HG03159 (cell line): ENCODE measurements around the gene PRR20G.
"Not testable (repeated sequence)": the region's sequence is repeated elsewhere in the genome, so short reads cannot be mapped to it uniquely, and the experiment has no call there.

ENCODE experiments used
- ATAC-seq: cut with Tn5 transposase; IDR thresholded peaks from one replicate; pipeline ENCODE4 v1.9.1; 2021; ENCODE audit warnings: mild to moderate bottlenecking, moderate library complexity; ENCODE audit not compliant: unreplicated experiment

The PRR20G gene

DNA sequence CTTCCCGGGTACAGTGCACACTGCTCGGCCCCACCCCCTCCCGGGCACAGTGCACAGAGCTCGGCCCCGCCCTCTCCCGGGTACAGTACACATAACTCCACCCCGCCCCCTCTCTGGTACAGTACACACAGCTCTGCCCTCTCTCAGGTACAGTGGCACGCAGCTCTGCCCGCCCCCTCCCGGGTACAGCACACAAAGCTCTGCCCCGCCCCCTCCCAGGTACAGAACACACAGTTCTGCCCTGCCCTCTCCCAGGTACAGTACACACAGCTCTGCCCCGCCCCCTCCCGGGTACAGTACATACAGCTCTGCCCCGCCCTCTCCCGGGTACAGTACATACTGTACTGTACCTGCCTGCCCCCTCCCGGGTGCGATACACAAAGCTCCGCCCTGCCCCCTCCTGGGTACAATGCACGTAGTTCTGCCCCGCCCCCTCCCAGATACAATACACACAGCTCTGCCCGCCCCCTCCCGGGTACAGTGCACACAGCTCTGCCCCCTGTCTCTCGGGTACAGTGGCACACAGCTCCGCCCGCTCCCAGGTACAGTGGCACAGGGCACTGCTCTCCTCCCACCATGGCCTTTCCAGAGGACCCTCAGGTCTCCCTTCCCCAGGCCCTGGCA, 16.4 kb upstream of the PRR20G start:
- ATAC-seq = no peak

GRCh38 chr3:127299276-127299675, 11.4 kb upstream of the PRR20G start:
- no peak for ATAC-seq

DNA sequence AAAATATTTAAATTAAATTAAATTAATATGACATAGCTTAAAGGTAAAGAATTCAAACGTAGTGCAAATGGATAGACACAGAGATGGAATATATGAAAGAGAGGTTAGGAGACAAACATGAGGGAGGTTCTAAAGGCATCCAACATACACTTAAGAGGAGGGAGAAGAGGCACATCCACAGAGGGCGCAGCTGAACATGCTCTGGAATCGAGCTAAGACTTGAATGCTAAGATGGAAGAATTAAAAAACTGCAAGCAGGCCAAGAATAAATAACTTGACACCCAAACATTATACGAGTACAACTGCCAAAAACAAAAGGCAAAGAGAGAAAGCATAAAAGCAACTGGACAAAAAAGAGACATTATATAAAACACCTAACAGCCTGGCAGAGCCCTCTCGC, 9.1 kb upstream of the PRR20G start:
- ATAC-seq = no peak

DNA sequence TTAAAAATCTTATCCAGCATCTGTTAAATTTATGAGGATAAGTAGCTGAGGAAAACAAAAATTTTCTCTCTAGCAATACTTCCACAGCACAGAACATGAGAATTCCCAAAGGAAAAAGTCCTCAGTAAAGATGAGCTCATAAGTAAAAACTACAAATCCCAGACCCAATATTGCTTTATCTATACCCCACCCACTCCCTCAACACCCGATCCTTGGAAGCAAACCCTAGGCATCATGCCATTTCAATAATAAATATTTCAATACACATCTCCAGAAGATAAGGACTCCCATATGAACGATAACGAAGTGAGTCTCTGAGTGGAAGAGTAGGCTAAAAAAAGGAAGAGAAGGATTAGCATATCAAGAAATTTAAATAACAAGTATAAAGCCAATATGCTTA, 8.3 kb upstream of the PRR20G start:
- no peak for ATAC-seq

GRCh38 chr3:127293650-127294049, 5.8 kb upstream of the PRR20G start:
- not testable (repeated sequence) for ATAC-seq

GRCh38 chr3:127291611-127292010, 3.8 kb upstream of the PRR20G start:
- no peak for ATAC-seq

GRCh38 chr3:127291114-127291513, 3.3 kb upstream of the PRR20G start:
- ATAC-seq = no peak

DNA sequence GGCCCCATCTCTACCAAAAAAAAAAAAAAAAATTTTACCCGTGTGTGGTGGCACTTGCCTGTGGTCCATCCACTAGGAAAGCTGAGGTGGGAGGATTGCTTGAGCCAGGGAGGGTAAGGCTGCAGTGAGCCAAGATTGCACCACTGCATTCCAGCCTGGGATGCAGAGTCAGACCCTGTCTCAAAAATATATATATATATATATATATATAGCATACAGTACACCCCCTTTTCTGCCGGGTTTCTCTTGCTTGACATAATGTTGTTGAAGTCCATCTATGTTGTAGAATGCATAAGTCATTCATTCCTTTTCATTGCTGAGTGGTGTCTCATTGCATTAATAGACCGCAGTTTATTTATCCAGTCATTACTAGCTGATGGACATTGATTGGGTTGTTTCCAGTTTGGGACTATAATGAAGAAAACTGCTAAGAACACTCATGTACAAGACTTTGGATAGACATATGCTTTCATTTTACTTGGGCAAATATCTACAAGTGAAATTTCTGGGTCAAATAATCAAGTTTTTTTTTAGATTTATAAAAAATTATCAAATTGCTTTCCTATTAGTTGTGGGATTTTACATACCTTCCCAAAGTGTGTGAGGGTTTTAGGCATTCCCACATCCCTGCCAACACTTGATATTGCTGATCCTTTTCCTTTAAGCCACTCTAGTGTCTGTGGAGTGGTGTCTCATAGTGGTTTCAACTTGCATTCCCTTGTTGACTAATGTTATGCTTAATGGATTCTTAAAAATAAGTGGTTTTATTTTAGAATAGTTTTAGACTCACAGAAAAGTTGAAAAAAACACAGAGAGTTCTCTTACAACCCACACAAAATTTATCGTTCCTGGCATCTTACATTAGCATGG, 2.1 kb upstream of the PRR20G start:
- no peak for ATAC-seq

DNA sequence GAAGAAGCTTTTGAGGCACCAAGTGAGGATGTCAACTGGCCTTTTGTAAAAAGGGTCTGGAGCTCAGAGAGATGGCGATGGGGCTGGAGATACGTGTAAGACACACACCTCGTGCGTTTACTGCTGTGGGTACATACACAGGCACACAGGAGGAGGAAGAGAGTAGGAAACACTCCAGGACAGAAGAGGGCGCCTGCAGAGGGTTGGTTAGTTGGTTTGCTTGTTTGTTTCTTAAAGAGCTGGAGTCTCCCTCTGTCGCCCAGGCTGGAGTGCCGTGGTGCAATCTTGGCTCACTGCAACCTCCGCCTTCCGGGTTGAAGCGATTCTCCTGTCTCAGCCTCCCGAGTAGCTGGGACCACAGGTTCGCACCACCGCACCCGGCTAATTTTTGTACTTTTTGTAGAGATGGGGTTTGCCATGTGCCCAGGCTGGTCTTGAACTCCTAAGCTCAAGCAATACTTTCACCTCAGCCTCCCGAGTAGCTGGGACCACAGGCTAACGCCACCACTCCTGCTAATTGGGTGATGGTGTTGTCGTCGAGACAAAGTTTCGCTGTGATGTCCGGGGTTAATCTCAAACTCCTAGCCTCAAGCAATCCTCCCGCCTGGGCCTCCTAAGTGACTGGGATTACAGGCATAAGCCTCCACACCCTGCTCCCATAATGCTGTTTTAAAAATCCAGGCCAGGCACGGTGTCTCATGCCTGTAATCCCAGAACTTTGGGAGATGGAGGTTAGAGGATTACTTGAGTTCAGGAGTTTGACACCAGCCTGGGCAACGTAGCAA, 1.3 kb upstream of the PRR20G start:
- no peak for ATAC-seq

- no peak for ATAC-seq
These were observed 497 bp upstream of the PRR20G start for GRCh38 chr3:127288343-127288742.

DNA sequence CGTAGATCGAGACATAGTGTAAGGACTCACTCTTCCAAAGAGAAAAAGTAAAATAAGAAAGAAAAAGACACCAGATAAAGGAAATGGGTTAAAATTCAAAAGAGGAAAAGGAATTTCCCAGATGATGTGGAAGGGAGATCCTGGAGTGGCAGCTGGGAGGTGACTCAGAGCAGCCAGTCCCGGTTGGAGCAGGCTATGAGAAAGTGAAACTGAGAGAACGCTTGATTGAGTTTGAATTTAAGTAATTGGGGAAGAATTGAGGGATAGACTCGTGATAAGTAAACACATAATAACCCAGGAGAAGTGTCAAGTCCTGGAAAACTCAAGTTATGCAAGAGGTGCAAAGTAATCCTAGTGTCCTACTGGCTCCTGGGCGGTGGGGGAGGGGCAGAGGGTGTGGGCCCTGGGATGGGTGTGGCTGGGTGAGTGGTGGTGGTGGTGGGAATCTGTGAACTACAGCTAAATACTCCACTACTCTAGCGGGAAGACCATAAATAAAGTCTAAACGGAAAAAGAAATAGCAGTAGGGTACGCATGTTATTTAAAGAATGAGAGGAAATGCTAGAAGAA, 1.2 kb downstream of the PRR20G start:
- no peak for ATAC-seq

DNA sequence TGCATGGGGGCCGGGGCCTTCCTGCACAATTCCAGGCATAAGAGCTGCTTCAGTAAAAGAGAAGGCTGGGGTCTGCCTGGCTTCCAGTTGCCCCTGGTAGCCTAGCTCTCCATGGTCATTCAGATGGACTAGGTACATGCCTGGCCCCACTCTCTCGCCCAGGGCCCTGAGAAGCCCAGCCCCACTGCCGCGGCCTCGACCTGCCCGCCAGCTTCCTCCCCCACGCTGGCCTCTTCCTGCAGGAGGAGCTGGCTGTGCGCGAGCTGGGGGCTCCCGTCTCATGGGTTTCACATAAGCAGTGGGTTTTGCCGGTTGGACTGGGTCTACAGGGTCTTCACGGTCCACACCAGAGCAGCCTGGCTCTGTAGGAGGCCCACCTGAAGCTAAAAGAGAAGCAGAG, 3.6 kb downstream of the PRR20G start:
- ATAC-seq = no peak

GRCh38 chr3:127277561-127277960, 10.3 kb downstream of the PRR20G start:
- no peak for ATAC-seq

- no peak for ATAC-seq
These were observed 10.9 kb downstream of the PRR20G start for GRCh38 chr3:127276995-127277394.

- ATAC-seq = no peak
These were observed 11.4 kb downstream of the PRR20G start for GRCh38 chr3:127276396-127276795.

DNA sequence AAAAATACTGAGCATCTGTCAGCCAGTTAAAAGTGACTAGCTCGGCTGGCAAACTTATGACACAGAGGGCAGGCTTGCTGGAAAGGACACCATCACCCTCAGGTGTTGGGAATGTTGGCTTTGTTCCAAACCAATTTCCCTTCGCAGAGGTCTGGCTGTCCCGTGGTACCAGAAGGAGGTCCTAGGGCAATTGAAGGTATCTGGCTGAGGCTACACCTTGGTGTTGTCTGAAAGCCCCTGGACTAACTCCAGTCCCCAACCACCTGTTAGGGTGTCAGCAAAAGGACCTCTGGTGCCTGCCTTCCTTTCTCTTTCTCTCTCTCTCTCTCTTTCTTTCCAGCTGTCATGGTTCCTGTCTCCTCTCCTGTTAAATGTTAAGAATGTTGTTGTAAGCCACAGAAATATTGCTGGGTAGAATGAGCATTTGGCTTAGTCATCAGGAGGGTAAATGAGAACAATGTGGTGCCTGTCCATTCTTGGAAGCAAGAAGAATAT, 12.5 kb downstream of the PRR20G start:
- ATAC-seq = no peak

GRCh38 chr3:127274200-127274760, 13.6 kb downstream of the PRR20G start:
- no peak for ATAC-seq

- ATAC-seq = no peak
These were observed 14.6 kb downstream of the PRR20G start for GRCh38 chr3:127273206-127273605.

DNA sequence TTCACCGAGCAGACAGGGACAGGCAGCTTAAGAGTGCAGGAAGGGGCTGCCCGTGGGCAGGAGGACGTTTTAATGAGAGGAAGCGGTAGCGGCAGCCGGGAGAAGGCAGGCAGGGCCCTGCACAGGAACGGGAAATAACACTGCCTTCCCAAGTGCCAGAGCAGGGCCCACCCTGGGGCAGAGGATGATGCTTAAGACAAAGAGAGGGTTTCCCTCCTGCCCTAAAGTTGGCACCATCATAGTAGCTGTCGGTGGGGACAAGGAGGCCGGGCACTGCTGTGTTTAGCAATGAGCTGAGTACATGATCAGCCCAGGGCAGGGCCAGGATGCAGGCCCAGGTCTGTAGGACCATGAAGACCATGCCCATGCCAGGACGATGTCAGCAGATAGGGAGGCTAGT, 21.7 kb downstream of the PRR20G start:
- ATAC-seq = no peak

- ATAC-seq = no peak
These were observed 22.3 kb downstream of the PRR20G start for GRCh38 chr3:127265581-127265981.
